Upper lobe of left lung (tissue), 4 donors: ENCODE measurements around the gene TFF3.

ENCODE experiments used
- CTCF ChIP-seq, 6 experiments: fragments of 450-650 bp in 4 of 6; fragments of 200-600 bp in 2 of 6; sonication (generic) in 2 of 6; IDR thresholded peaks; one replicate each; pipeline ENCODE4 v1.5.1; 2016 to 2019; ENCODE audit warnings: antibody characterized with exemption in 6 of 6
- EP300 ChIP-seq, 4 donors: sonication (generic); formaldehyde crosslinking; IDR thresholded peaks; one replicate each; pipeline ENCODE4 v1.5.1; 2017; ENCODE audit warnings: antibody characterized with exemption in 4 of 4, control low read depth in 2 of 4

DNA sequence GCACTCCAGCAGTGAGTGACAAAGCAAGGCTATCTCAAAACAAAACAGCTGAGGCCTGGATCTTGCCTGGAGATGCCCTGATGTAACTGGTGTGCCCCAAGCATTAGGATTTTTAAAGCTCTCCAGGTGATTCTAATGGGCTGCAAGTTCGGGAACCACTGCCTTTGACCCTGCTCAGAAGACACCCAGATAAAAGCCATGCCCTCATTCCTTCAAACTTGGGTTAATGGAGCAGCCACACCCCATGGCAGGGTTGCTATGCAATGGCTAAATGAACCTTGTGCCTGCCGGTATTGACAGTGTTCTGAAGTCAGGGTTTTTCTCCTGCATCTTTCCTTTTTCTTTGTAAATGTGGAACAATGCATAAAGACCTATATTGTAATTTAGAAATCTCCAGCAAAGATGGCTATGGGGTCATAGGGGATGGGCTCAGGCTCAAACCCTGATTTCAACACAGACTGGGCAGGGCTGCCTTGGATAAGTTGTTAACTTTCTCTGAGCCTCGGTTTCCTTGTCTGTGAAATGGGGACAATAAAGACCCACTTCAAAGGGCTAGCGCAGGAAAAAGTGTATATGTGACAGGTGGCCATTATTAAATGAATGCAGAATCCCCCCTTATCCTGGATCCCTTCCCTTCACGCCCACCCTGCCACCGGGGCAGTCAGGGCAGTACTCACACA is 453 bp downstream of the TFF3 start:
- TF ChIP-seq CTCF (IDR thresholded peaks at IDR 0.05) = no peak
- no peak for TF ChIP-seq EP300 (IDR thresholded peaks at IDR 0.05)
